Mesodermal cell (in vitro differentiated cells): ENCODE data around the gene TRAK1.

ENCODE experiments used
- H3K27ac ChIP-seq: 2 replicates; pipeline ENCODE4 v1.7.0; 2013; ENCODE audit warnings: mild to moderate bottlenecking, low read depth, low read length, moderate library complexity; ENCODE audit not compliant: severe bottlenecking
- H3K36me3 ChIP-seq: 2 replicates; pipeline ENCODE4 v1.7.1; 2013; ENCODE audit warnings: mild to moderate bottlenecking, low read length, moderate library complexity; ENCODE audit not compliant: control insufficient read depth, insufficient read depth
- H3K4me1 ChIP-seq: one replicate; pipeline ENCODE4 v1.7.1; 2013; ENCODE audit warnings: mild to moderate bottlenecking, low read length; ENCODE audit not compliant: insufficient read depth, control insufficient read depth, poor library complexity, severe bottlenecking
- H3K4me3 ChIP-seq: 2 replicates; pipeline ENCODE4 v1.7.0; 2013; ENCODE audit warnings: low read length, control low read depth, mild to moderate bottlenecking; ENCODE audit not compliant: insufficient read depth, poor library complexity, severe bottlenecking; ENCODE audit errors: extremely low read depth
- H3K9me3 ChIP-seq: 2 replicates; pipeline ENCODE4 v1.7.1; 2013; ENCODE audit warnings: mild to moderate bottlenecking, low read length, moderate library complexity; ENCODE audit not compliant: control insufficient read depth
- WGBS, 2 experiments: methylation state at CpG; one replicate each; pipeline ENCODE4 v1.1.5; 2013; ENCODE audit warnings: missing lambda C conversion rate in 2 of 2; ENCODE audit not compliant: insufficient coverage in 2 of 2; 5-methylcytosine and 5-hydroxymethylcytosine counted together

Gene TRAK1

DNA sequence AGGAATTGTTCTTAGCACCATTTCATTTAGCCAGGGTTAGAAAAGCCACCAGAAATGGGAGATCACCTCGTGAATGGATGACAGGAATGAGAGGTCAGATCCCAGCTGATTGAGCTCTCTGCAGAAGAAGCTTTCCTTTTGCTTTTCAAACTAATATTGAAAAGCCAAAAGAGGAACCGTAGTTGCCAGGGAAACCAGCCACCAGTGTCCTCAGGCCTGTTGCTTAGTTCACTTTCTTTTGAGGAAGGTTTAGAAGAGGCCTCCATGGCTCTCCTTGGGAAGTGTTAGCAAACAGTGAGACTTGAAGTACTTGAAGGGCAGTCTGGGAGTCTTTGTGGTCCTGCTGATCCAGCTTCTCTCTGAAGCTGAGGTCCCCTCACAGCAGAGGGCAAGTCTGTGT, 182.2 kb downstream of the TRAK1 start:
- no peaks in the 10 kb centered on the region for H3K9me3 ChIP-seq
- WGBS, 2 experiments, result 60 to 67% methylated on average over 1 of the region's 2 CpGs
- no peaks in the 10 kb centered on the region for H3K4me1 ChIP-seq
- H3K4me3 ChIP-seq, result no peak overlapping the region
- H3K36me3 ChIP-seq, result no peaks in the 10 kb centered on the region
- H3K27ac ChIP-seq, result no peak overlapping the region

GRCh38 chr3:42274266-42274665, 183.1 kb downstream of the TRAK1 start:
- Histone ChIP-seq H3K27ac (no peak overlapping the region), H3K9me3 (peaks cover 5% of the 10 kb centered on the region), H3K4me3 (no peak overlapping the region), H3K36me3 (no peaks in the 10 kb centered on the region), H3K4me1 (no peaks in the 10 kb centered on the region)

DNA sequence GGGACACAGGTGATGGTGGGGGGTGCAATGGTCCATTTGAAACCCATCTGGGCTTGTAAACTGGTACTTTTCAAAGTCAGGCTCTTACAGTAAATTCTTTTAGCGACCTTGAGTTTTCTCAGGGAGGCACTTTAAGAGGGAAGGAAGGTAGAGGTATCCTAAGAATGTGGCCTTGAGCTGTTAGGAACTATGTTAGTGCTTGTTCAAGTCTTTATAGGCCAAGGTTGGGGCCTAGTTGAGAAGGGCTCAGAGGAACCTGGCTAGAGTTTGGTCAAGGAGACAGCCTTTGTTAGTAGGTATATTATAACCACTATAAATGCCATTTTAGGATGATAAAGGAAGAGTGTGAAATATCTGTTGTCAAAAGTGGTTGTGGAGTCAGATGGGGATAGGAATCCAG, 184.1 kb downstream of the TRAK1 start:
- no peaks in the 10 kb centered on the region for H3K4me1 ChIP-seq
- no peaks in the 10 kb centered on the region for H3K36me3 ChIP-seq
- no peak overlapping the region for H3K4me3 ChIP-seq
- no peak overlapping the region for H3K27ac ChIP-seq
- peaks cover 14% of the 10 kb centered on the region for H3K9me3 ChIP-seq
- 60 to 63% methylated on average over 1 of the region's 1 CpG for WGBS, 2 experiments
